ENCODE results near the gene ZNF385A. TPM values are rescaled to one million over a fixed set of nuclear protein-coding genes. Genes with fewer than 3 reads are reported as not detected.
"Not testable (repeated sequence)": the region's sequence is repeated elsewhere in the genome, so short reads cannot be mapped to it uniquely, and the experiment has no call there.

ZNF385A gene
- total RNA-seq, 1 experiment from 2014 or later, result 5.4 TPM

GRCh38 chr12:54329759-54330158 is 54.8 kb downstream of the ZNF385A start:
- DNase-seq (ENCODE audit: low read depth), result peak; percentile 24

GRCh38 chr12:54328595-54329337 is 55.8 kb downstream of the ZNF385A start:
- DNase-seq (ENCODE audit: low read depth), result no peak

- DNase-seq (ENCODE audit: low read depth), result not testable (repeated sequence)
These were observed 59.0 kb downstream of the ZNF385A start for GRCh38 chr12:54325442-54326109.

- peak; percentile 99 for DNase-seq (ENCODE audit: low read depth)
These were observed 59.7 kb downstream of the ZNF385A start, which contains the start of gene COPZ1 for GRCh38 chr12:54324617-54325441. Gene COPZ1 (plus strand): TSS chr12:54325131. CDS start chr12:54325164, 33 bp downstream.

GRCh38 chr12:54321363-54321762 is 63.2 kb downstream of the ZNF385A start:
- DNase-seq (ENCODE audit: low read depth), result no peak

Small RNA genes within 50 kb of the gene (small RNA-seq; reads per million reads assigned to genes)
- gene MIR148B, result 20.3 reads per million, percentile 93 among the genes with 10 or more reads in this experiment
- not detected for gene RN7SL744P

Other genes starting within 250 kb of the ZNF385A start
- gene SMUG1, start 195.7 kb downstream of the ZNF385A start, total RNA-seq (2014; rRNA removed; shearing (Covaris generic)), result 90.4 and 101 TPM in 2 replicates
- 55.9 and 67.6 TPM in 2 replicates for gene CBX5, start 104.6 kb downstream of the ZNF385A start, total RNA-seq (2014; rRNA removed; shearing (Covaris generic))
- gene HNRNPA1, start 104.0 kb downstream of the ZNF385A start, total RNA-seq (2014; rRNA removed; shearing (Covaris generic)), result 500 and 660 TPM in 2 replicates
- 0.06 TPM in 1 of 2 replicates, not detected in the other for gene NFE2, start 83.7 kb downstream of the ZNF385A start, total RNA-seq (2014; rRNA removed; shearing (Covaris generic))
- gene COPZ1, start 59.6 kb downstream of the ZNF385A start, total RNA-seq (2014; rRNA removed; shearing (Covaris generic)), result 83.5 and 96.9 TPM in 2 replicates
- not detected in 2 replicates for gene GPR84, start 20.2 kb downstream of the ZNF385A start, total RNA-seq (2014; rRNA removed; shearing (Covaris generic))
- gene ITGA5, start 34.5 kb upstream of the ZNF385A start, total RNA-seq (2014; rRNA removed; shearing (Covaris generic)), result 150 and 163 TPM in 2 replicates
- 2.1 TPM in 1 of 2 replicates, not detected in the other for gene GTSF1, start 88.9 kb upstream of the ZNF385A start, total RNA-seq (2014; rRNA removed; shearing (Covaris generic))
- gene NCKAP1L, start 113.0 kb upstream of the ZNF385A start, total RNA-seq (2014; rRNA removed; shearing (Covaris generic)), result not detected in 2 replicates
- not detected in 2 replicates for gene PDE1B, start 164.9 kb upstream of the ZNF385A start, total RNA-seq (2014; rRNA removed; shearing (Covaris generic))
- not detected in 2 replicates for gene PPP1R1A, start 203.9 kb upstream of the ZNF385A start, total RNA-seq (2014; rRNA removed; shearing (Covaris generic))

All from HT1080 (cell line).